IMR-90 (cell line): Measurements from ENCODE around the gene MRAP2. TPM values are rescaled to one million over a fixed set of nuclear protein-coding genes. Genes with fewer than 3 reads are reported as not detected.

Source experiments
- ATAC-seq: fragments of 200-7000 bp; cut with Tn5 transposase; 2 replicates; pipeline ENCODE4 v1.9.1; 2020; ENCODE audit warnings: low read depth, mild to moderate bottlenecking, moderate library complexity
- BruUV-seq: library from RNA; stranded (reverse); fragments of 400-500 nt; replicated peaks from 2 replicates; lab custom pipeline; 2021; lab: Mats Ljungman, UMichigan
- CTCF ChIA-PET: fragments of 300-600 bp; formaldehyde crosslinking; extraction: SDS; loops from one replicate; lab custom pipeline; 2021; ENCODE audit warnings: antibody characterized with exemption; lab: Yijun Ruan, JAX
- POLR2A ChIA-PET: fragments of 300-600 bp; sonication (Branson Sonifier 250); formaldehyde crosslinking; loops from one replicate; lab custom pipeline; 2022; ENCODE audit warnings: antibody characterized with exemption; ENCODE audit not compliant: unreplicated experiment; lab: Charles Lee
- DNase-seq: peaks from one replicate; pipeline ENCODE4 v3.0.0; 2013
- H2AFZ ChIP-seq: replicated peaks from 2 replicates; pipeline ENCODE3; 2013; ENCODE audit warnings: low read length, mild to moderate bottlenecking; ENCODE audit not compliant: poor library complexity
- H2AK5ac ChIP-seq: 2 replicates; pipeline ENCODE4 v1.6.1; 2013; ENCODE audit warnings: low read depth, low read length, inconsistent platforms
- H2AK9ac ChIP-seq: replicated peaks from 2 replicates; pipeline ENCODE3; 2013; ENCODE audit warnings: mild to moderate bottlenecking, low read depth, low read length, moderate library complexity; ENCODE audit not compliant: poor library complexity
- H2BK120ac ChIP-seq: 2 replicates; pipeline ENCODE4 v1.6.1; 2013; ENCODE audit warnings: low read depth, low read length, inconsistent platforms
- H2BK15ac ChIP-seq: 3 replicates; pipeline ENCODE4 v1.6.1; 2013; ENCODE audit warnings: low read depth, low read length, inconsistent platforms
- H2BK20ac ChIP-seq: 2 replicates; pipeline ENCODE4 v1.6.1; 2013; ENCODE audit warnings: low read depth, mild to moderate bottlenecking, inconsistent platforms, low read length, moderate library complexity
- H2BK5ac ChIP-seq: 2 replicates; pipeline ENCODE4 v1.6.1; 2013; ENCODE audit warnings: mild to moderate bottlenecking, low read depth, low read length, inconsistent platforms; ENCODE audit not compliant: poor library complexity, severe bottlenecking
- H3K14ac ChIP-seq: replicated peaks from 2 replicates; pipeline ENCODE4 v1.6.1; 2013; ENCODE audit warnings: low read depth, low read length, inconsistent platforms
- H3K18ac ChIP-seq: 2 replicates; pipeline ENCODE4 v1.6.1; 2013; ENCODE audit warnings: low read depth, low read length, control low read depth
- H3K23ac ChIP-seq: 2 replicates; pipeline ENCODE4 v1.6.1; 2013; ENCODE audit warnings: low read depth, low read length, inconsistent platforms
- H3K27ac ChIP-seq: 2 replicates; pipeline ENCODE4 v1.5.1; 2013; ENCODE audit warnings: mild to moderate bottlenecking, control low read depth, low read length; ENCODE audit not compliant: insufficient read depth
- H3K27me3 ChIP-seq: 2 replicates; pipeline ENCODE4 v1.6.1; 2013; ENCODE audit warnings: low read length; ENCODE audit not compliant: control insufficient read depth, insufficient read depth
- H3K36me3 ChIP-seq: 2 replicates; pipeline ENCODE4 v1.6.1; 2013; ENCODE audit warnings: low read length, mixed read lengths; ENCODE audit not compliant: control insufficient read depth, insufficient read depth
- H3K4ac ChIP-seq: 2 replicates; pipeline ENCODE4 v1.6.1; 2013; ENCODE audit warnings: low read depth, low read length, inconsistent platforms
- H3K4me1 ChIP-seq: 2 replicates; pipeline ENCODE4 v1.6.1; 2013; ENCODE audit warnings: low read length, mixed read lengths; ENCODE audit not compliant: control insufficient read depth, insufficient read depth
- H3K4me2 ChIP-seq: 2 replicates; pipeline ENCODE4 v1.6.1; 2013; ENCODE audit warnings: low read depth, mild to moderate bottlenecking, control low read depth, low read length, moderate library complexity
- H3K4me3 ChIP-seq: 2 replicates; pipeline ENCODE4 v1.5.1; 2013; ENCODE audit warnings: low read depth, mild to moderate bottlenecking, control low read depth, low read length, moderate library complexity; ENCODE audit not compliant: insufficient read depth
- H3K56ac ChIP-seq: 2 replicates; pipeline ENCODE4 v1.6.1; 2013; ENCODE audit warnings: low read length, inconsistent platforms; ENCODE audit not compliant: insufficient read depth; ENCODE audit errors: extremely low read depth
- H3K79me1 ChIP-seq, 2 experiments: 2 replicates each; pipeline ENCODE4 v1.6.1; 2013; ENCODE audit warnings: low read length in 2 of 2, inconsistent platforms in 1 of 2, low read depth in 1 of 2
- H3K9ac ChIP-seq: 2 replicates; pipeline ENCODE4 v1.6.1; 2013; ENCODE audit warnings: low read depth, low read length, control low read depth
- H3K9me1 ChIP-seq: 2 replicates; pipeline ENCODE4 v1.6.1; 2013; ENCODE audit warnings: low read length, inconsistent platforms; ENCODE audit not compliant: insufficient read depth
- H3K9me3 ChIP-seq: 2 replicates; pipeline ENCODE4 v1.6.1; 2013; ENCODE audit warnings: low read length; ENCODE audit not compliant: control insufficient read depth, insufficient read depth
- H4K20me1 ChIP-seq: 2 replicates; pipeline ENCODE4 v1.6.1; 2013; ENCODE audit warnings: low read length, inconsistent platforms; ENCODE audit not compliant: insufficient read depth
- H4K5ac ChIP-seq: 2 replicates; pipeline ENCODE4 v1.6.1; 2013; ENCODE audit warnings: mild to moderate bottlenecking, low read depth, low read length, control low read depth
- H4K8ac ChIP-seq, 2 experiments: 2 replicates each; pipeline ENCODE4 v1.6.1; 2013; ENCODE audit warnings: low read depth in 2 of 2, low read length in 2 of 2, control low read depth in 1 of 2, inconsistent platforms in 1 of 2
- H4K91ac ChIP-seq: 2 replicates; pipeline ENCODE4 v1.6.1; 2013; ENCODE audit warnings: low read depth, low read length, inconsistent platforms; ENCODE audit not compliant: insufficient read depth
- BHLHE40 ChIP-seq: fragments of 150-350 bp; IDR thresholded peaks from 2 replicates; pipeline ENCODE4 v1.6.1; 2016; ENCODE audit warnings: mild to moderate bottlenecking, low read depth, low read length
- CEBPB ChIP-seq: IDR thresholded peaks from 2 replicates; pipeline ENCODE4 v1.6.1; 2012; ENCODE audit warnings: low read depth, low read length, improper control_type of control experiment
- CHD1 ChIP-seq: IDR thresholded peaks from 2 replicates; pipeline ENCODE4 v1.6.1; 2012; ENCODE audit warnings: low read depth, low read length, improper control_type of control experiment
- FOS ChIP-seq: fragments of 150-350 bp; IDR thresholded peaks from 2 replicates; pipeline ENCODE4 v1.6.1; 2016; ENCODE audit warnings: low read depth, low read length
- MAFK ChIP-seq: IDR thresholded peaks from 2 replicates; pipeline ENCODE4 v1.6.1; 2012; ENCODE audit warnings: low read depth, low read length, improper control_type of control experiment
- MAZ ChIP-seq: IDR thresholded peaks from 2 replicates; pipeline ENCODE4 v1.6.1; 2012; ENCODE audit warnings: low read depth, mild to moderate bottlenecking, low read length, improper control_type of control experiment, moderate library complexity, borderline replicate concordance
- POLR2A ChIP-seq: IDR thresholded peaks from 2 replicates; pipeline ENCODE4 v1.6.1; 2012; ENCODE audit warnings: mild to moderate bottlenecking, low read depth, low read length
- RCOR1 ChIP-seq: IDR thresholded peaks from 2 replicates; pipeline ENCODE4 v1.6.1; 2012; ENCODE audit warnings: mild to moderate bottlenecking, low read length, improper control_type of control experiment; ENCODE audit not compliant: insufficient replicate concordance
- RFX5 ChIP-seq: IDR thresholded peaks from 2 replicates; pipeline ENCODE4 v1.8.0; 2012; ENCODE audit warnings: low read depth, mild to moderate bottlenecking, low read length, moderate library complexity
- WGBS, 2 experiments: methylation state at CpG; one replicate each; pipeline versions ENCODE4 v1.1.5 to v1.1.7; 2013; ENCODE audit warnings: missing lambda C conversion rate in 2 of 2; ENCODE audit not compliant: insufficient read length in 1 of 2; ENCODE audit errors: extremely low coverage in 2 of 2; 5-methylcytosine and 5-hydroxymethylcytosine counted together
- dilution Hi-C: fragments of 300-500 bp; cut with HindIII; formaldehyde crosslinking; loops from one replicate; pipeline ENCODE4 v1.14.3; 2018; ENCODE audit warnings: low sequenced_read_pairs; ENCODE audit not compliant: unreplicated experiment
- in situ Hi-C: fragments of 300-500 bp; cut with MboI; formaldehyde crosslinking; loops from 3 replicates; pipeline ENCODE4 v1.14.3; 2019; ENCODE audit warnings: low sequenced_read_pairs, inconsistent platforms, mixed read lengths
- intact Hi-C: fragments of 100-400 bp; cut with micrococcal nuclease; formaldehyde crosslinking; loops from 2 replicates; pipeline ENCODE4 v1.10.0; 2022
- polyA plus RNA-seq, 3 experiments: library from polyadenylated mRNA; depleted of rRNA; stranded (reverse); fragments of >200 nt; gene quantifications; 2 replicates each; pipeline ENCODE4 v1.2.3, GENCODE V29; 2012; ENCODE audit warnings: low replicate concordance in 1 of 3
- total RNA-seq: library from RNA; depleted of rRNA; stranded (reverse); fragments of >200 nt; gene quantifications from 2 replicates; pipeline ENCODE4 v1.2.3, GENCODE V29; 2012
- TF ChIP-seq, protein P1 (sequence below): fragments of 150-350 bp; IDR thresholded peaks from 2 replicates; pipeline ENCODE4 v1.6.1; 2017; ENCODE audit warnings: mild to moderate bottlenecking, antibody characterized with exemption, low read length, low read depth
- TF ChIP-seq, protein P2 (sequence below): fragments of 150-350 bp; IDR thresholded peaks from 2 replicates; pipeline ENCODE4 v1.6.1; 2016; ENCODE audit warnings: low read depth, mild to moderate bottlenecking, low read length, moderate library complexity, borderline replicate concordance

Gene MRAP2
- total and polyA plus RNA-seq, 2 of the 4 experiments (the other 2 are of a cell fraction): 0.03 TPM; not detected in 1

GRCh38 chr6:84135291-84135690 lies 101.7 kb downstream of the MRAP2 start:
- Histone ChIP-seq H4K8ac (no peak overlapping the region), H2AFZ (no peak overlapping the region), H3K56ac (no peak overlapping the region), H3K4me2 (no peak overlapping the region), H2BK5ac (no peak overlapping the region), H3K18ac (no peak overlapping the region), H3K14ac (no peak overlapping the region), H3K79me1 (no peaks in the 10 kb centered on the region), H4K91ac (no peak overlapping the region), H3K4ac (no peak overlapping the region), H2BK120ac (no peak overlapping the region), H3K4me3 (no peak overlapping the region), H2AK9ac (no peak overlapping the region), H3K9me1 (no peaks in the 10 kb centered on the region), H3K27ac (no peak overlapping the region), H2BK15ac (no peak overlapping the region), H4K5ac (no peak overlapping the region), H4K20me1 (no peaks in the 10 kb centered on the region), H3K9ac (no peak overlapping the region), H3K23ac (no peak overlapping the region), H3K9me3 (no peaks in the 10 kb centered on the region; the same call in 1 of the 2 replicates), H3K27me3 (no peaks in the 10 kb centered on the region), H3K36me3 (no peaks in the 10 kb centered on the region), H2BK20ac (no peak overlapping the region), H2AK5ac (no peak overlapping the region), H3K4me1 (no peaks in the 10 kb centered on the region)
- TF ChIP-seq FOS (no peak), POLR2A (no peak), RFX5 (no peak), MAZ (no peak), RCOR1 (no peak), CHD1 (no peak), MAFK (no peak), CEBPB (no peak), BHLHE40 (no peak)
- TF ChIP-seq, protein P1, sequence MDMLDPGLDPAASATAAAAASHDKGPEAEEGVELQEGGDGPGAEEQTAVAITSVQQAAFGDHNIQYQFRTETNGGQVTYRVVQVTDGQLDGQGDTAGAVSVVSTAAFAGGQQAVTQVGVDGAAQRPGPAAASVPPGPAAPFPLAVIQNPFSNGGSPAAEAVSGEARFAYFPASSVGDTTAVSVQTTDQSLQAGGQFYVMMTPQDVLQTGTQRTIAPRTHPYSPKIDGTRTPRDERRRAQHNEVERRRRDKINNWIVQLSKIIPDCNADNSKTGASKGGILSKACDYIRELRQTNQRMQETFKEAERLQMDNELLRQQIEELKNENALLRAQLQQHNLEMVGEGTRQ: no peak
- TF ChIP-seq, protein P2, sequence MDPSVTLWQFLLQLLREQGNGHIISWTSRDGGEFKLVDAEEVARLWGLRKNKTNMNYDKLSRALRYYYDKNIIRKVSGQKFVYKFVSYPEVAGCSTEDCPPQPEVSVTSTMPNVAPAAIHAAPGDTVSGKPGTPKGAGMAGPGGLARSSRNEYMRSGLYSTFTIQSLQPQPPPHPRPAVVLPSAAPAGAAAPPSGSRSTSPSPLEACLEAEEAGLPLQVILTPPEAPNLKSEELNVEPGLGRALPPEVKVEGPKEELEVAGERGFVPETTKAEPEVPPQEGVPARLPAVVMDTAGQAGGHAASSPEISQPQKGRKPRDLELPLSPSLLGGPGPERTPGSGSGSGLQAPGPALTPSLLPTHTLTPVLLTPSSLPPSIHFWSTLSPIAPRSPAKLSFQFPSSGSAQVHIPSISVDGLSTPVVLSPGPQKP: no peak
- 0 out of 2 replicates have a peak, but pooled peaks have one; percentile 14 for ATAC-seq
- ChIA-PET POLR2A (no interaction called here), CTCF (no interaction called here)
- in situ Hi-C loops: no loop called here
- dilution Hi-C loops: no loop called here
- DNase-seq: no peak
- WGBS, 2 experiments: no CpG with 5 or more reads among the region's 5 CpGs
- intact Hi-C loops: no loop called here
- BruUV-seq: no TSS peak
